ENCODE data around the gene CIP2A. TPM values are rescaled to one million over a fixed set of nuclear protein-coding genes. Genes with fewer than 3 reads are reported as not detected.

The CIP2A gene
- total RNA-seq, 1 donor from 2014 or later, result 66.5 TPM

DNA sequence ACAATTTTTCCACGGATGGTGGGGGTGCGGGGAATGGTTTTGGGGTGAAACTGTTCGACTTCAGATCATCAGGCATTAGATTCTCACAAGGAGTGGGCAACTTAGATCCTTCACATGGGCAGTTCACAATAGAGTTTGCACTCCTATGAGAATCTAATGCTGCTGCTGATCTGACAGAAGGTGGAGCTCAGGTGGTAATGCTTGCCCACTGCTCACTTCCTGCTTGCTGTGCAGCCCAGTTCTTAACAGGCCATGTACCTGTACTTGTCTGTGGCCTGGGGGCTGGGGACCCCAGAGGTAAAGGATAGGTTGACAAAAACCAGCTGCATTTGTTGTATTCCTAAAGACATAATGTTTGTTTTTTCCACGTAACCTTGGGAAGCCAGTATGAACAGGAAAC, 16.3 kb upstream of the CIP2A start:
- H3K27me3 Mint-ChIP-seq (ENCODE audit: insufficient read depth, low read depth), result no peaks in the 10 kb centered on the region
- Histone ChIP-seq H3K36me3 (peaks cover 3% of the 10 kb centered on the region), H4K20me1 (ENCODE audit: low read depth) (peaks cover 6% of the 10 kb centered on the region), H3K4me3 (no peak overlapping the region), H3F3A (ENCODE audit: low read depth) (peaks cover 13% of the 10 kb centered on the region), H2AFZ (replicated peaks) (no peak overlapping the region), H3K27ac (no peak overlapping the region), H3K9me3 (ENCODE audit: low read depth) (no peaks in the 10 kb centered on the region), H3K9ac (no peak overlapping the region), H3K79me2 (ENCODE audit: low read depth) (peaks cover 44% of the 10 kb centered on the region), H3K27me3 (no peaks in the 10 kb centered on the region), H3K4me2 (no peak overlapping the region), H3K4me1 (peaks cover 26% of the 10 kb centered on the region)
- H3K4me3 Mint-ChIP-seq, result no peak overlapping the region
- peaks cover 20% of the 10 kb centered on the region for H3K4me1 Mint-ChIP-seq
- H3K9me3 Mint-ChIP-seq, result peaks cover 5% of the 10 kb centered on the region
- H3K27ac Mint-ChIP-seq, result no peak overlapping the region
- no peak for DNase-seq (ENCODE audit: low spot score)
- TF ChIP-seq EZH2 (IDR thresholded peaks at IDR 0.05) (no peak), EZH2phosphoT487 (IDR thresholded peaks at IDR 0.05) (no peak)
- TF ChIP-seq, protein P1, sequence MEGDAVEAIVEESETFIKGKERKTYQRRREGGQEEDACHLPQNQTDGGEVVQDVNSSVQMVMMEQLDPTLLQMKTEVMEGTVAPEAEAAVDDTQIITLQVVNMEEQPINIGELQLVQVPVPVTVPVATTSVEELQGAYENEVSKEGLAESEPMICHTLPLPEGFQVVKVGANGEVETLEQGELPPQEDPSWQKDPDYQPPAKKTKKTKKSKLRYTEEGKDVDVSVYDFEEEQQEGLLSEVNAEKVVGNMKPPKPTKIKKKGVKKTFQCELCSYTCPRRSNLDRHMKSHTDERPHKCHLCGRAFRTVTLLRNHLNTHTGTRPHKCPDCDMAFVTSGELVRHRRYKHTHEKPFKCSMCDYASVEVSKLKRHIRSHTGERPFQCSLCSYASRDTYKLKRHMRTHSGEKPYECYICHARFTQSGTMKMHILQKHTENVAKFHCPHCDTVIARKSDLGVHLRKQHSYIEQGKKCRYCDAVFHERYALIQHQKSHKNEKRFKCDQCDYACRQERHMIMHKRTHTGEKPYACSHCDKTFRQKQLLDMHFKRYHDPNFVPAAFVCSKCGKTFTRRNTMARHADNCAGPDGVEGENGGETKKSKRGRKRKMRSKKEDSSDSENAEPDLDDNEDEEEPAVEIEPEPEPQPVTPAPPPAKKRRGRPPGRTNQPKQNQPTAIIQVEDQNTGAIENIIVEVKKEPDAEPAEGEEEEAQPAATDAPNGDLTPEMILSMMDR (IDR thresholded peaks at IDR 0.05), result no peak
- H3K36me3 Mint-ChIP-seq, result peaks cover 30% of the 10 kb centered on the region

DNA sequence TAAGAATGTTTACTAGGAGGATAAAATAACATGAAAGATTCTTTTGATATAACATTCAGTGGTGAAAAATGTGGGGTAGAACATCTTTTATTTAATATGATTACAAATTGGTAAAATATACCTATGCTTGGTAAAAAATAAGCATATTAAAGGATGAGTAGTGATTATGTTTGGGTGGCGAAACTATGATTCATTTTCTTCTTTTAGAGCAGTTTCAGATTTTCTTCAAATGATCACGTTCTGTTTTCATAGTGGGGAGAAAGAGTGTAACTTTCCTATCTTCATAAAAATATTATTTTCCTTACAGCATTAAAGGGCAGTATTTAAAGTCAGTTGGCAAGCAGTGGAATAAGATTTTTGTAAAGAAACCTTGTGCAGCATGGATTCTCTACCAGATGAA, 15.8 kb upstream of the CIP2A start:
- H3F3A ChIP-seq (ENCODE audit: low read depth), result peaks cover 13% of the 10 kb centered on the region
- H3K27me3 ChIP-seq, result no peaks in the 10 kb centered on the region
- no peak overlapping the region for H2AFZ ChIP-seq (replicated peaks)
- Mint-ChIP-seq H3K27ac (no peak overlapping the region), H3K4me1 (peaks cover 20% of the 10 kb centered on the region), H3K9me3 (peaks cover 5% of the 10 kb centered on the region), H3K36me3 (peaks cover 32% of the 10 kb centered on the region), H3K27me3 (ENCODE audit: insufficient read depth, low read depth) (no peaks in the 10 kb centered on the region), H3K4me3 (no peak overlapping the region)
- no peak overlapping the region for H3K9ac ChIP-seq
- TF ChIP-seq, protein P1 (IDR thresholded peaks at IDR 0.05), result no peak
- TF ChIP-seq EZH2phosphoT487 (IDR thresholded peaks at IDR 0.05) (no peak), EZH2 (IDR thresholded peaks at IDR 0.05) (no peak)
- peaks cover 49% of the 10 kb centered on the region for H3K79me2 ChIP-seq (ENCODE audit: low read depth)
- DNase-seq (ENCODE audit: low spot score), result no peak
- peaks cover 6% of the 10 kb centered on the region for H4K20me1 ChIP-seq (ENCODE audit: low read depth)
- no peak overlapping the region for H3K4me2 ChIP-seq
- H3K4me3 ChIP-seq, result no peak overlapping the region
- H3K27ac ChIP-seq, result no peak overlapping the region
- no peaks in the 10 kb centered on the region for H3K9me3 ChIP-seq (ENCODE audit: low read depth)
- peaks cover 3% of the 10 kb centered on the region for H3K36me3 ChIP-seq
- H3K4me1 ChIP-seq, result peaks cover 26% of the 10 kb centered on the region

DNA sequence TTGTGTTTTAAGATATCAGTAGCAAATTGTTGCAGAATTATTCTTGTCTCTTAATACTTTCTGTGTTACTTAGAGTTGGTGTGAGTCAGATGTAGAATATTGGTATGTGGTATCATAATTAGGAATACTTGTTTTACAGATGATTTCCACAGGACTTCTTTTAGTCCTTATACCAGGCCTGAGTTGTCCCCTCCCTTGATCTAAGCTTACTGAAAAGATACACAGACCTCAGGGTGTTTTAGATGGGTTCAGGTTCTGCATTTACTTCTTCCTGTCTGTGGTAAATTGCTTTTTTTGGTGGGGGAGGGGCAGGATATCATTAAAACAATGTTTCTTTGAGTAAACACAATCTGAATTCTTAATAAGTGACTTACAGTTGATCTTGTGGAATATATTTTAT, 14.5 kb upstream of the CIP2A start:
- H4K20me1 ChIP-seq (ENCODE audit: low read depth), result peaks cover 6% of the 10 kb centered on the region
- peaks cover 13% of the 10 kb centered on the region for H3F3A ChIP-seq (ENCODE audit: low read depth)
- H3K27me3 Mint-ChIP-seq (ENCODE audit: insufficient read depth, low read depth), result no peaks in the 10 kb centered on the region
- no peak overlapping the region for H3K4me3 ChIP-seq
- H3K9me3 ChIP-seq (ENCODE audit: low read depth), result no peaks in the 10 kb centered on the region
- H3K27ac ChIP-seq, result no peak overlapping the region
- peaks cover 5% of the 10 kb centered on the region for H3K9me3 Mint-ChIP-seq
- H3K4me1 ChIP-seq, result peaks cover 26% of the 10 kb centered on the region
- peaks cover 20% of the 10 kb centered on the region for H3K4me1 Mint-ChIP-seq
- no peak for TF ChIP-seq EZH2phosphoT487 (IDR thresholded peaks at IDR 0.05)
- TF ChIP-seq EZH2 (IDR thresholded peaks at IDR 0.05), result no peak
- TF ChIP-seq, protein P1 (IDR thresholded peaks at IDR 0.05), result no peak
- no peak for DNase-seq (ENCODE audit: low spot score)
- H3K79me2 ChIP-seq (ENCODE audit: low read depth), result peaks cover 60% of the 10 kb centered on the region
- peaks cover 3% of the 10 kb centered on the region for H3K36me3 ChIP-seq
- no peaks in the 10 kb centered on the region for H3K27me3 ChIP-seq
- peak overlapping the region; percentile 38 for H3K27ac Mint-ChIP-seq
- no peak overlapping the region for H3K9ac ChIP-seq
- H3K36me3 Mint-ChIP-seq, result peaks cover 28% of the 10 kb centered on the region
- peak overlapping the region; percentile 61 for H3K4me3 Mint-ChIP-seq
- H3K4me2 ChIP-seq, result no peak overlapping the region
- H2AFZ ChIP-seq (replicated peaks), result no peak overlapping the region
